Measurements from ENCODE around the gene SYNJ1.
A peak's percentile ranks its signal among the peaks of the same experiment; 100 is the strongest.
"Not testable (repeated sequence)": the region's sequence is repeated elsewhere in the genome, so short reads cannot be mapped to it uniquely, and the experiment has no call there.

SYNJ1 gene, protein sequence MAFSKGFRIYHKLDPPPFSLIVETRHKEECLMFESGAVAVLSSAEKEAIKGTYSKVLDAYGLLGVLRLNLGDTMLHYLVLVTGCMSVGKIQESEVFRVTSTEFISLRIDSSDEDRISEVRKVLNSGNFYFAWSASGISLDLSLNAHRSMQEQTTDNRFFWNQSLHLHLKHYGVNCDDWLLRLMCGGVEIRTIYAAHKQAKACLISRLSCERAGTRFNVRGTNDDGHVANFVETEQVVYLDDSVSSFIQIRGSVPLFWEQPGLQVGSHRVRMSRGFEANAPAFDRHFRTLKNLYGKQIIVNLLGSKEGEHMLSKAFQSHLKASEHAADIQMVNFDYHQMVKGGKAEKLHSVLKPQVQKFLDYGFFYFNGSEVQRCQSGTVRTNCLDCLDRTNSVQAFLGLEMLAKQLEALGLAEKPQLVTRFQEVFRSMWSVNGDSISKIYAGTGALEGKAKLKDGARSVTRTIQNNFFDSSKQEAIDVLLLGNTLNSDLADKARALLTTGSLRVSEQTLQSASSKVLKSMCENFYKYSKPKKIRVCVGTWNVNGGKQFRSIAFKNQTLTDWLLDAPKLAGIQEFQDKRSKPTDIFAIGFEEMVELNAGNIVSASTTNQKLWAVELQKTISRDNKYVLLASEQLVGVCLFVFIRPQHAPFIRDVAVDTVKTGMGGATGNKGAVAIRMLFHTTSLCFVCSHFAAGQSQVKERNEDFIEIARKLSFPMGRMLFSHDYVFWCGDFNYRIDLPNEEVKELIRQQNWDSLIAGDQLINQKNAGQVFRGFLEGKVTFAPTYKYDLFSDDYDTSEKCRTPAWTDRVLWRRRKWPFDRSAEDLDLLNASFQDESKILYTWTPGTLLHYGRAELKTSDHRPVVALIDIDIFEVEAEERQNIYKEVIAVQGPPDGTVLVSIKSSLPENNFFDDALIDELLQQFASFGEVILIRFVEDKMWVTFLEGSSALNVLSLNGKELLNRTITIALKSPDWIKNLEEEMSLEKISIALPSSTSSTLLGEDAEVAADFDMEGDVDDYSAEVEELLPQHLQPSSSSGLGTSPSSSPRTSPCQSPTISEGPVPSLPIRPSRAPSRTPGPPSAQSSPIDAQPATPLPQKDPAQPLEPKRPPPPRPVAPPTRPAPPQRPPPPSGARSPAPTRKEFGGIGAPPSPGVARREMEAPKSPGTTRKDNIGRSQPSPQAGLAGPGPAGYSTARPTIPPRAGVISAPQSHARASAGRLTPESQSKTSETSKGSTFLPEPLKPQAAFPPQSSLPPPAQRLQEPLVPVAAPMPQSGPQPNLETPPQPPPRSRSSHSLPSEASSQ (N-terminal part only)

DNA sequence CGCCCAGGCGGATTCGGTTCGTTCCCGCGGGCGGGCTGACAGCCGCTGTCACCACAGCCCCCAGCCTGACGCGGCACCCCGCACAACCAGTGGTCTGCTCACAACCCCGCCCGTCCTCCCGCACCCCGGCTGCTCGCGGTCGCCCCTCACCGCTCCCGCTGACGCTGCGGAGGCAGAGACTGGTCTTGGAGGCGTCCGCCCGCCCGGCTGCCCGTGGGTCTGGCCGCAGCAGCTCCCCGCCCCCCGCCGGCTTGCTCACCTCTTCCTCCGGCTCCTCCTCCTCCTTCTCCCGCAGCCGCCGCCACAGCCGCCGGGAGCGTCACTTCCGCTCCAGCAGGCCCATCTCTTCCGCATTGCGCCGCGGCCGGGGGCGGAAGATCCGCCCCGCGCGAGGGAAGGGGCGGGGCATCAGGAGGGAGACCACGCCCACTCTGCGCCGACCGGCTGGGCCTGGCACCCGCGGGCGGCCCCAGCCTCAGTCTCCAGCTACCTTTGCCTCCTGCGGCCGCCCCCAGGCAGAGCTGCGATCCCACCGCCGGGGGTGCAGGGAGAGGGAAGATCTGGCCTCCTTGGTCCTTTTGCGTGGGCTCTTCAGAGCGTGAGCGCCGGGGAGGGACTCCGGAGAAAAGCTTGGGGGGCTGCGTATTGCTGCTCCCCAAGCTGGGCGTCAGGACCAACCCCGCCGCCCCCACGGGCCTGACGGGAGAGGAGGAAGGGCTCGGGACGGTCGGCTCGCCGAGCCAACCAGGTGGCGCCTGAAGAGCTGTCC lies at the start of gene SYNJ1:
TSS of gene SYNJ1 (minus strand) at position 327 of the 769 bp plus-strand sequence. CDS start 1,118 bp downstream, outside the sequence.
- peak within 1 kb of the TSS; percentile 93 for H3K4me3 ChIP-seq (ENCODE audit: low read length)
- DNase-seq (ENCODE audit: low read depth) = peak; percentile 93
- TF ChIP-seq, protein P1, sequence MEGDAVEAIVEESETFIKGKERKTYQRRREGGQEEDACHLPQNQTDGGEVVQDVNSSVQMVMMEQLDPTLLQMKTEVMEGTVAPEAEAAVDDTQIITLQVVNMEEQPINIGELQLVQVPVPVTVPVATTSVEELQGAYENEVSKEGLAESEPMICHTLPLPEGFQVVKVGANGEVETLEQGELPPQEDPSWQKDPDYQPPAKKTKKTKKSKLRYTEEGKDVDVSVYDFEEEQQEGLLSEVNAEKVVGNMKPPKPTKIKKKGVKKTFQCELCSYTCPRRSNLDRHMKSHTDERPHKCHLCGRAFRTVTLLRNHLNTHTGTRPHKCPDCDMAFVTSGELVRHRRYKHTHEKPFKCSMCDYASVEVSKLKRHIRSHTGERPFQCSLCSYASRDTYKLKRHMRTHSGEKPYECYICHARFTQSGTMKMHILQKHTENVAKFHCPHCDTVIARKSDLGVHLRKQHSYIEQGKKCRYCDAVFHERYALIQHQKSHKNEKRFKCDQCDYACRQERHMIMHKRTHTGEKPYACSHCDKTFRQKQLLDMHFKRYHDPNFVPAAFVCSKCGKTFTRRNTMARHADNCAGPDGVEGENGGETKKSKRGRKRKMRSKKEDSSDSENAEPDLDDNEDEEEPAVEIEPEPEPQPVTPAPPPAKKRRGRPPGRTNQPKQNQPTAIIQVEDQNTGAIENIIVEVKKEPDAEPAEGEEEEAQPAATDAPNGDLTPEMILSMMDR (conservative IDR thresholded peaks at IDR 0.05; ENCODE audit: low read length) = no peak

DNA sequence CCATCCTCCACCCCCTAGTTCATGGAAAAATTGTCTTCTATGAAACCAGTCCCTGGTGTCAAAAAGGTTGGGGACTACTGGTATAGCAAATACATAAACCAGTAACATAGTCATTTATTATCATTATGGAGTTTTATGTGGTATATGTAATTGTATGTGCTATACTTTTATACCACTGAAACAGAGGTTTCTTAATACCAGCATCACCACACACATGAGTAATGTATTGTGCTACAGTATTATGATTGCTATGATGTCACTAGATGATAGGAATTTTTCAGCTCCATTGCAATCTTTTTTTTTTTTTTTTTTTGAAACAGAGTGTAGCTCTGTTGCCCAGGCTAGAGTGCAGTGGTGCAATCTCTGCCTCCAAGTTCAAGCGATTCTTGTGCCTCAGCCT lies 49.5 kb upstream of the SYNJ1 start:
- DNase-seq (ENCODE audit: low read depth) = no peak
- TF ChIP-seq, protein P1 (conservative IDR thresholded peaks at IDR 0.05; ENCODE audit: low read length) = no peak
- no peak overlapping the region for H3K4me3 ChIP-seq (ENCODE audit: low read length)

DNA sequence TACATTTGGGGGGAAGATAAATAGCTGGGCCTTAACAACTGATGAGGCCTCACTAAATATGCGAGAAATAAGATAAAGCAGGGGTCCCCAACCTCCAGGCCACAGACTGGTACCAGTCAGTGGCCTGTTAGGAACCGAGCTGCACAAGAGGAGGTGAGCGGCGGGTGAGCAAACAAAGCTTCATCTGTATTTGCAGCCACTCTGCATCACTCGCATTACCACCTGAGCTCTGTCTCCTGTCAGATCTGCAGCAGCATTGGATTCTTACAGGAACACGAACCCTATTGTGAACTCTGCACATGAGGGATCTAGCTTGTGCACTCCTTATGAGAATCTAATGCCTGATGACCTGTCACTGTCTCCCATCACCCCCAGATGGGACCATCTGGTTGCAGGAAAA lies 48.9 kb upstream of the SYNJ1 start:
- TF ChIP-seq, protein P1 (conservative IDR thresholded peaks at IDR 0.05; ENCODE audit: low read length) = no peak
- DNase-seq (ENCODE audit: low read depth) = no peak
- no peak overlapping the region for H3K4me3 ChIP-seq (ENCODE audit: low read length)

DNA sequence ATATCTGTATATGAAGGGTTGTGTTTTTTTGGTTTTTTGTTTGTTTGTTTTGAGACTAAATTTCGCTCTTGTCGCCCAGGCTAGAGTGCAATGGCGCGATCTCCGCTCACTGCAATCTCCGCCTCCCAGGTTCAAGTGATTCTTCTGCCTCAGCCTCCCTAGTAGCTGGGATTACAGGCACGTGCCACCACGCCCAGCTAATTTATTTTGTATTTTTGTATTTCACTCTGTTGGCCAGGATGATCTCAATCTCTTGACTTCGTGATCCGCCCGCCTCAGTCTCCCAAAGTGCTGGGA lies 45.2 kb upstream of the SYNJ1 start:
- not testable (repeated sequence) for DNase-seq (ENCODE audit: low read depth)
- H3K4me3 ChIP-seq (ENCODE audit: low read length) = peak overlapping the region; percentile 73

DNA sequence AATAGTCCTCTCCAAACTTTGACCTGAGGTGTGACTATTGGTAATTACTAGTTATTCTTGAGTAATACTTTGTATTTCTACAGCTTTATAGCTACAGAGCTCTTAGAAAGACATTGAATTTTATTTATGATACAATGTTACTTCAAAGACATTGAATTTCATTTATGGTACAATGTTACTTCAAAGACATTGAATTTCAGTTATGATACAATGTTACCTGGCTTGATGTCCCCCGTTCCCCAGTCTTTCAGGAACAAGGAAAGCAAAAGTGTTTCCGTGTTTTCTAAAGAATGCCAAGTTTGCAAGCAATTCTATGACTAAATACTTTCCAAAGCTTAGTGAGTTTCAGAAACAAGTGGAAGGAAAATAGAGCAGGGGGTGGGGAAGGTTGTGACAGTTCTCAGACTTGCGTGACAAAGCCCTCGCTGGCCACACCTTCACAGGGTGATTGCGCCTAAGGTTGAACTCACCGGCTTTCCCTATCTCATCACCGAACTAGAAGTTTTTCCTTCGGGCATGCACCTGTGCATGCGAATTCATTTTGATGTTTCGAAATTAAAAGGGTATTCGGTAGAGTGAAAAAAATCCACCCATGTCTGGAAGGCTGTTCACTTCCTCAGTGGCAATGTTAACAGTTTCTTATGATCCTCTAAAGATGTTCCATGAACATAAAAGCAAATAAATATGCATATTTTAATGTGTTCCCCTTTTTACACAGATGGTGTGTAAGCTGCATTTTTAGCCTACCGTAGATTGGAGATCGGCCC lies 44.7 kb upstream of the SYNJ1 start:
- DNase-seq (ENCODE audit: low read depth) = peak; percentile 47
- TF ChIP-seq, protein P1 (conservative IDR thresholded peaks at IDR 0.05; ENCODE audit: low read length) = no peak

DNA sequence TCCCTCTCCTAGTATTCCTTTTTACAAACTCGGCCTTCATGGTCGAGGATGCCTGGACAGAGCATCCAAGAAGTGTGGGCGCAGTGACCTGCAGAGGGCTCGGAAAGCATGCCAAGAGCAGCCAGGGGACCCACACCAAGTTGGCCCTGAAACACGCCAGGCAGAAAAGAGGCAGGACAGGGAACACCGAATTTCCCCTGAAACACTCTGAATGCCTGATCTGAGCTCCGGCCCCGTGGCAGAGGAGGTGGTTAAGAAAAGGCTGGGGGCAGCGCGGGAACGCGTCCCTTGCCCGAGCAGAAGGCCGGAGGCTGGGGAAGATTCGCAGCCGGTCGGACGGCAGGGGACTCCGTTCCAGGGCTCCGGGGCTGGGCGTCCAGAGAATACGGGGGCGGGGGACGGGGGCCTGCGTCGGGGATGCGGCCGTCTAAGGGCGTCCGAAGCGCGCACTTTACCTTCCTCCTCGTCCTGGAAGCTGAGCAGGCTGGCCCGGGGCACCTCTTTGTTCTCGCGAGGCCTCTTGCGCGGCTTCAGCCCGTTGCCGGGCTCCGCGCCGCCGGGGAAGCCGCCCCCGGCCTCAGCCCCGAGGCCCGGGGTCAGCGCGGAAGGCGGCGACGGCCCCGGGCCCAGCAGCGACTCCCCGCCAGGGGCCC lies 43.2 kb upstream of the SYNJ1 start:
- DNase-seq (ENCODE audit: low read depth) = peak; percentile 54
- peak overlapping the region; percentile 87 for H3K4me3 ChIP-seq (ENCODE audit: low read length)
- TF ChIP-seq, protein P1 (conservative IDR thresholded peaks at IDR 0.05; ENCODE audit: low read length) = 0 out of 2 replicates have a peak, but pooled peaks have one; percentile 4

More for the DNA sequence above, 44.7 kb upstream of the SYNJ1 start:
- peak overlapping the region; percentile 73 for H3K4me3 ChIP-seq (ENCODE audit: low read length)
